Body of pancreas (tissue), 4 donors: ENCODE results near the gene TMEM184A.

Source experiments
- CTCF ChIP-seq, 7 experiments: fragments of 450-650 bp in 4 of 7; fragments of 200-600 bp in 3 of 7; sonication (generic) in 3 of 7; IDR thresholded peaks; one replicate each; pipeline ENCODE4 v1.5.1; 2016 to 2019; ENCODE audit warnings: antibody characterized with exemption in 7 of 7
- POLR2A ChIP-seq, 3 donors: fragments of 450-650 bp; IDR thresholded peaks; one replicate each; pipeline ENCODE4 v1.6.1; 2016; ENCODE audit warnings: antibody characterized with exemption in 3 of 3, mild to moderate bottlenecking in 2 of 3

GRCh38 chr7:1578513-1578912 lies 22.5 kb upstream of the TMEM184A start:
- TF ChIP-seq CTCF (IDR thresholded peaks at IDR 0.05) = no peak
- TF ChIP-seq POLR2A (IDR thresholded peaks at IDR 0.05) = no peak
